ENCODE data around the gene UBE2E3. TPM values are rescaled to one million over a fixed set of nuclear protein-coding genes. Genes with fewer than 3 reads are reported as not detected.

Gene UBE2E3
- total and polyA plus RNA-seq, 2 of the 4 experiments (the other 2 are of a cell fraction), result 106 to 114 TPM

- Histone ChIP-seq H2BK20ac (ENCODE audit: low read depth, low read length) (no peak overlapping the region), H3K79me1 (ENCODE audit: low read depth in 1 of 2, low read length in 2 of 2) (no peaks in the 10 kb centered on the region), H2BK120ac (ENCODE audit: low read depth, low read length) (no peak overlapping the region), H3K9me1 (ENCODE audit: insufficient read depth, low read length) (no peaks in the 10 kb centered on the region), H3K9me3 (ENCODE audit: control insufficient read depth, insufficient read depth, low read length) (no peaks in the 10 kb centered on the region), H3K27ac (ENCODE audit: insufficient read depth, low read length) (no peak overlapping the region), H2AK5ac (ENCODE audit: low read depth, low read length) (no peak overlapping the region), H3K4me3 (ENCODE audit: insufficient read depth, low read depth, low read length) (no peak overlapping the region), H3K4me2 (ENCODE audit: low read depth, low read length) (no peak overlapping the region), H4K91ac (ENCODE audit: insufficient read depth, low read depth, low read length) (no peak overlapping the region), H3K4ac (ENCODE audit: low read depth, low read length) (no peak overlapping the region), H3K4me1 (ENCODE audit: control insufficient read depth, insufficient read depth, low read length) (no peaks in the 10 kb centered on the region), H2AFZ (replicated peaks; ENCODE audit: low read length, poor library complexity) (no peak overlapping the region), H3K14ac (replicated peaks; ENCODE audit: low read depth, low read length) (no peak overlapping the region), H3K56ac (ENCODE audit: extremely low read depth, insufficient read depth, low read length) (no peak overlapping the region), H3K23ac (ENCODE audit: low read depth, low read length) (no peak overlapping the region), H4K20me1 (ENCODE audit: insufficient read depth, low read length) (no peaks in the 10 kb centered on the region), H2BK5ac (ENCODE audit: low read depth, low read length, poor library complexity, severe bottlenecking) (no peak overlapping the region), H4K5ac (ENCODE audit: low read depth, low read length) (no peak overlapping the region), H2BK15ac (ENCODE audit: low read depth, low read length) (no peak overlapping the region), H3K9ac (ENCODE audit: low read depth, low read length) (no peak overlapping the region), H3K36me3 (ENCODE audit: control insufficient read depth, insufficient read depth, low read length) (no peaks in the 10 kb centered on the region), H2AK9ac (replicated peaks; ENCODE audit: low read depth, low read length, poor library complexity) (no peak overlapping the region), H3K18ac (ENCODE audit: low read depth, low read length) (no peak overlapping the region), H3K27me3 (ENCODE audit: control insufficient read depth, insufficient read depth, low read length) (no peaks in the 10 kb centered on the region), H4K8ac (ENCODE audit: low read depth in 2 of 2, low read length in 2 of 2) (no peak overlapping the region)
- ChIA-PET CTCF (interaction anchor here (0.5 kb wide), 1 partner anchor 25 kb away, joined by 3 read pairs; the partner anchor contains the start of gene UBE2E3), POLR2A (ENCODE audit: unreplicated experiment) (no interaction called here)
- DNase-seq (no peak), ATAC-seq (ENCODE audit: low read depth) (no peak)
- dilution Hi-C loops (cut with HindIII; ENCODE audit: low sequenced_read_pairs, unreplicated experiment), result no loop called here
- in situ Hi-C loops (cut with MboI; ENCODE audit: low sequenced_read_pairs), result no loop called here
- intact Hi-C loops (cut with micrococcal nuclease), result no loop called here
- no peak for TF ChIP-seq NFE2L2 (IDR thresholded peaks at IDR 0.05; ENCODE audit: low read depth, low read length)
- TF ChIP-seq MXI1 (IDR thresholded peaks at IDR 0.05; ENCODE audit: borderline replicate concordance, low read depth, low read length), result no peak
- TF ChIP-seq POLR2A (IDR thresholded peaks at IDR 0.05; ENCODE audit: low read depth, low read length), result no peak
- TF ChIP-seq SMC3 (IDR thresholded peaks at IDR 0.05; ENCODE audit: low read depth, low read length), result no peak
- TF ChIP-seq MAFK (IDR thresholded peaks at IDR 0.05; ENCODE audit: low read depth, low read length), result no peak
- TF ChIP-seq, protein P1, sequence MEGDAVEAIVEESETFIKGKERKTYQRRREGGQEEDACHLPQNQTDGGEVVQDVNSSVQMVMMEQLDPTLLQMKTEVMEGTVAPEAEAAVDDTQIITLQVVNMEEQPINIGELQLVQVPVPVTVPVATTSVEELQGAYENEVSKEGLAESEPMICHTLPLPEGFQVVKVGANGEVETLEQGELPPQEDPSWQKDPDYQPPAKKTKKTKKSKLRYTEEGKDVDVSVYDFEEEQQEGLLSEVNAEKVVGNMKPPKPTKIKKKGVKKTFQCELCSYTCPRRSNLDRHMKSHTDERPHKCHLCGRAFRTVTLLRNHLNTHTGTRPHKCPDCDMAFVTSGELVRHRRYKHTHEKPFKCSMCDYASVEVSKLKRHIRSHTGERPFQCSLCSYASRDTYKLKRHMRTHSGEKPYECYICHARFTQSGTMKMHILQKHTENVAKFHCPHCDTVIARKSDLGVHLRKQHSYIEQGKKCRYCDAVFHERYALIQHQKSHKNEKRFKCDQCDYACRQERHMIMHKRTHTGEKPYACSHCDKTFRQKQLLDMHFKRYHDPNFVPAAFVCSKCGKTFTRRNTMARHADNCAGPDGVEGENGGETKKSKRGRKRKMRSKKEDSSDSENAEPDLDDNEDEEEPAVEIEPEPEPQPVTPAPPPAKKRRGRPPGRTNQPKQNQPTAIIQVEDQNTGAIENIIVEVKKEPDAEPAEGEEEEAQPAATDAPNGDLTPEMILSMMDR (conservative IDR thresholded peaks at IDR 0.05; ENCODE audit: low read depth, low read length), result no peak
- no peak for TF ChIP-seq MAZ (IDR thresholded peaks at IDR 0.05; ENCODE audit: borderline replicate concordance, low read depth, low read length)
- BruUV-seq (replicated peaks), result no TSS peak
Observed at GRCh38 chr2:180955101-180955500, 25.3 kb upstream of the UBE2E3 start.
